LNCAP (cell line): ENCODE measurements around the gene TM2D1.

Source experiments
- CTCF ChIP-seq: fragments of 450-650 bp; IDR thresholded peaks from 2 replicates; pipeline ENCODE4 v1.5.1; 2017; ENCODE audit warnings: mild to moderate bottlenecking

TM2D1 gene

DNA sequence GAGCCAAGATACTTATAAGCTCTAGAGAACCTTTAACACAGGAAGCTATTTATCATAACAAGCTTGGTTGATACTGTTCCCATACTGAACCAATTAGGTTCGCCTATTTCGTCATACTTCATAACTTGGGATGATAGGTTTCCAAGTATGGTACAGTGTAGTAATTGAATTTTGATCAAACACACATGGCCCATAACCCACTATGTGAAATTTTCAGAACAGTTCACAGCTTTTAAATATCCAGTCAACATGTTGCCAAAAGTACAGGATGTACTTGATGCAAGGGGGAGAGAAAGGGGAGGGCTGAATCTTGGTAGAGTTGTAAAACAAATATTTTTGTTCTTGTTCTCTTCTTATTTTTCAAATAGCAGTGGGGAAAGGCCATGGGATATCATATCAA is 86.6 kb downstream of the TM2D1 start:
- TF ChIP-seq CTCF, result no peak

GRCh38 chr1:61637470-61637869 is 87.5 kb downstream of the TM2D1 start:
- no peak for TF ChIP-seq CTCF

GRCh38 chr1:61636814-61637213 is 88.1 kb downstream of the TM2D1 start:
- no peak for TF ChIP-seq CTCF

DNA sequence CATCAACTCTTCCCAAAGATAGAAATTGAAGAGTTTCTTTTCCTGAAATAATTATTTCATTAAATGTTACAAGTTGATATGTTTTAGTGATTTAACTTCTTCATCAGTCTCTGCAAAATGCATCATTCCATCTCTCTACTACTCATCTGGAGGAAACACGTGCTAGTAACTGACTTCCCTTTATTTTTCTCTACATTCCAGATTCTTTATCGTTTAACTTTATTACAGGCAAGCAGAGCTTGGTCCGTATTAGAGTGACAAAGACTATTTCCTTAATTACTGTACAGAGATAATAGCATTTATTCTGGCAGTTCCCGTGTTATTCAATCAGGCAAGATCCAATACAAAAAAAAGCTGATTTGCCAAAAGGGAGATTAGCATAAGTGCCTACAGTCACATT is 88.6 kb downstream of the TM2D1 start:
- no peak for TF ChIP-seq CTCF

DNA sequence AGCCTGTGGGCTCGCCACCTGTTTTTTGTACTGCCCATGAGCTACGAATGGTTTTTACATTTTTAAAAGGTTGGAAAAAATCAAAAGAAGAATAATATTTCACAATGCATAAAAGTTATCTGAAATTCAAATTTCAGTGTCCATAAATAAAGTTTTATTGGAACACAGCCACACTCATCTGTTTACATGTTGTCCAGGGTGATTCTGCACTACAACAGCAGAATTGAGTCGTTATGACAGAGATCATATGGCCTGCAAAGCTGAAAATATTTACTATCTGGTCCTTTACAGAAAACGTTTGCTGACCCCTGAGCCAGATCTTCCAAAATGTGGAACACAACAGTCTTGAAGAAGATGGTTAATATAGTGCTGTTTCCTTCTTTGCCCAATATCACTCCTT is 89.4 kb downstream of the TM2D1 start:
- TF ChIP-seq CTCF, result no peak

DNA sequence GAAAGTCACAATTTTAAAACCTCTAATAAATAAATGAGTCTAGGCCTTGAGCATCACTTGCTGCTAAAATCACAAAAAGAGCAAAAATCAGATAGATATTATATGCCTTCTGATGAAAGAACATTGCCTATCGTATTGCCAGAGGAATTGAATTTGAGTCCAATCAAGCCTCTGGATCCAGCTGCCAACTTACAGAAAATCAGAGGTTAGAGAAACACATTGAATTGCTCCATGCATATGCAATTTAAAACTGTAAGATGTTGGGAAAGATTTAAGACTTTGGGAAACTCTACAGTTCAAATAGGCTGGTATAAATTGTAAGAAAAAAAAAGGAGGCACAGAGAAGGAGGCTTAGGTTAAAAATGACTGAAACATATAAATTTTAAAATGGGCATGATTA is 93.5 kb downstream of the TM2D1 start:
- no peak for TF ChIP-seq CTCF
